Mesothelial cell of epicardium (in vitro differentiated cells): ENCODE data around the gene REPS1. TPM values are rescaled to one million over a fixed set of nuclear protein-coding genes. Genes with fewer than 3 reads are reported as not detected.

ENCODE experiments used
- DNase-seq, 2 experiments: peaks; one replicate each; pipeline ENCODE4 v3.0.0; 2021; ENCODE audit warnings: low spot score in 2 of 2; ENCODE audit not compliant: unreplicated experiment in 2 of 2
- H3K27ac Mint-ChIP-seq: 2 replicates; pipeline ENCODE4 v1.8.0; 2021; ENCODE audit warnings: mixed read lengths
- H3K27me3 Mint-ChIP-seq: 2 replicates; pipeline ENCODE4 v1.8.0; 2021; ENCODE audit warnings: low read depth, mixed read lengths
- H3K36me3 Mint-ChIP-seq: 2 replicates; pipeline ENCODE4 v1.8.0; 2021; ENCODE audit warnings: mixed read lengths
- H3K4me1 Mint-ChIP-seq: 2 replicates; pipeline ENCODE4 v1.8.0; 2021; ENCODE audit warnings: mixed read lengths
- H3K4me3 Mint-ChIP-seq: 2 replicates; pipeline ENCODE4 v1.8.0; 2021; ENCODE audit warnings: mild to moderate bottlenecking, moderate library complexity, mixed read lengths
- H3K9me3 Mint-ChIP-seq: 2 replicates; pipeline ENCODE4 v1.8.0; 2021; ENCODE audit warnings: mixed read lengths
- total RNA-seq: library from RNA; stranded (reverse); gene quantifications from 3 replicates; pipeline ENCODE4 v1.2.1, GENCODE V29; 2021
- TF ChIP-seq, protein P1 (sequence below): fragments of 200-600 bp; sonication (generic); IDR thresholded peaks from one replicate; pipeline ENCODE4 v1.5.0; 2021; ENCODE audit warnings: antibody characterized with exemption; ENCODE audit not compliant: unreplicated experiment

Gene REPS1
- total RNA-seq, 1 donor from 2014 or later = 95.4 TPM

DNA sequence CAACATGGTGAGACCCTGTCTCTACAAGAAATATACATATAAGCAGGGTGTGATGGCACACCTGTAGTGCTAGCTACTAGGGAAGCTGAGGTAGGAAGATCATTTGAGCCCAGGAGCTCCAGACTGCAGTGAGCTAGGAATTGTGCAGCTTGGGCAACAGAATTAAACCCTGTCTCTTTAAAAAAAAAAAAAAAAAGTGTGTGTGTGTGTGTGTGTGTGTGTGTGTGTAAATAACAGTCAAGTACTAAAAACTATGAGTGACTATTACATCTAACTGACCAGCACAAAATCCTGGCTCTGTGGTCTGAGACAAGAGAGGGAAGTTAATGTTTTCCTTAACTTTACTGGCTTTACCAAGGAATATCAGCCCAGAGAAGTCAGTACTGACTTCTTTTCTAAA lies 32.8 kb downstream of the REPS1 start:
- Mint-ChIP-seq H3K27me3 (no peaks in the 10 kb centered on the region), H3K9me3 (peaks cover 8% of the 10 kb centered on the region), H3K27ac (no peak overlapping the region), H3K36me3 (peaks cover 15% of the 10 kb centered on the region), H3K4me1 (peaks cover 3% of the 10 kb centered on the region), H3K4me3 (no peak overlapping the region)
- DNase-seq = no peak
- TF ChIP-seq, protein P1, sequence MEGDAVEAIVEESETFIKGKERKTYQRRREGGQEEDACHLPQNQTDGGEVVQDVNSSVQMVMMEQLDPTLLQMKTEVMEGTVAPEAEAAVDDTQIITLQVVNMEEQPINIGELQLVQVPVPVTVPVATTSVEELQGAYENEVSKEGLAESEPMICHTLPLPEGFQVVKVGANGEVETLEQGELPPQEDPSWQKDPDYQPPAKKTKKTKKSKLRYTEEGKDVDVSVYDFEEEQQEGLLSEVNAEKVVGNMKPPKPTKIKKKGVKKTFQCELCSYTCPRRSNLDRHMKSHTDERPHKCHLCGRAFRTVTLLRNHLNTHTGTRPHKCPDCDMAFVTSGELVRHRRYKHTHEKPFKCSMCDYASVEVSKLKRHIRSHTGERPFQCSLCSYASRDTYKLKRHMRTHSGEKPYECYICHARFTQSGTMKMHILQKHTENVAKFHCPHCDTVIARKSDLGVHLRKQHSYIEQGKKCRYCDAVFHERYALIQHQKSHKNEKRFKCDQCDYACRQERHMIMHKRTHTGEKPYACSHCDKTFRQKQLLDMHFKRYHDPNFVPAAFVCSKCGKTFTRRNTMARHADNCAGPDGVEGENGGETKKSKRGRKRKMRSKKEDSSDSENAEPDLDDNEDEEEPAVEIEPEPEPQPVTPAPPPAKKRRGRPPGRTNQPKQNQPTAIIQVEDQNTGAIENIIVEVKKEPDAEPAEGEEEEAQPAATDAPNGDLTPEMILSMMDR = no peak

DNA sequence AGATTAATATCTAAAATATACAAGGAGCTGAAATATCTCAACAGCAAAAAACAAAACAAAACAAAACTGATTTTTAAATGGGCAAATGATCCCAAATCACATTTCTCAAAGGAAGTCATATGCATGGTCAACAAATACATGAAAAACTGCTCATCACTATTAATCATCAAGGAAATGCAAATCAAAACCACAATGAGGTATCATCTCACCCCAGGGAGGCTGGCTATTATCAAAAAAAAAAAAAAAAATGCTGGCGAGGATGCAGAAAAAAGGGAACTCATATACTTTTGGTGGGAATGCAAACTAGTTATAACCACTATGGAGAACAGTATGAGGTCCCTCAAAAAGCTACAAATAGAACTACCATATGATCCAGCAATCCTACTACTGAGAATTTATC lies 34.6 kb downstream of the REPS1 start:
- peaks cover 15% of the 10 kb centered on the region for H3K36me3 Mint-ChIP-seq
- no peak overlapping the region for H3K4me3 Mint-ChIP-seq
- peaks cover 8% of the 10 kb centered on the region for H3K9me3 Mint-ChIP-seq
- no peak overlapping the region for H3K27ac Mint-ChIP-seq
- TF ChIP-seq, protein P1 = no peak
- H3K27me3 Mint-ChIP-seq = no peaks in the 10 kb centered on the region
- DNase-seq = no peak
- peaks cover 8% of the 10 kb centered on the region for H3K4me1 Mint-ChIP-seq

DNA sequence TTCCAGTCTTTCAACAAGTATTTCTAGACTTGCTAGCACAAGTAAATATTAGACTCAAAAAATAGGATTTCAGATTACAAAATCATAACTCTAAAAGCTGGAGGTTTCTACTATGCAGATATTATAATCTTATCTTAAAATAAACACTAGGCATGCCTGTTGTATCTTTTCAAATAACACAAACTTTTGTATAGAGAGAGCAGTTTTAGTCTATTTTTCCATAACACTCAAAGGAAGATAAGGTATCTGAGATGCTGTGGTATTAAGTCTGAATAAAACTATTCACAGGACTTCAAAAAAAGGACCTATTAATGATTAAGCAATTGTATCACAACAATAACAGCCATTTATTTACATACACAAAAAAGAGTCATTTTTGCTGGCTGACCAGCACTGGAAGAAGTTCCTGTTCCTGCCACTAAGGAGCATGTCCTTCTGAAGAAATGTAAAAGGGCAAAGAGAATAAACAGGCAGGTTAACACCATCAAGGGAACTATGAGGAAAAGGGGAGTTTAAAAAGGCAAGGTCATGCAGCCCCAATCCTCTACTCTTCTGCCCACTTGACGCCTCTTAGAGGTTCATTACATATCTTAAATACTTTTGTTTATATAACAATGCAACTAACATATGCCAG lies 39.4 kb downstream of the REPS1 start:
- H3K4me3 Mint-ChIP-seq = no peak overlapping the region
- no peaks in the 10 kb centered on the region for H3K27me3 Mint-ChIP-seq
- TF ChIP-seq, protein P1 = no peak
- peaks cover 5% of the 10 kb centered on the region for H3K4me1 Mint-ChIP-seq
- peaks cover 18% of the 10 kb centered on the region for H3K36me3 Mint-ChIP-seq
- H3K27ac Mint-ChIP-seq = peak overlapping the region; percentile 42
- H3K9me3 Mint-ChIP-seq = no peaks in the 10 kb centered on the region
- DNase-seq = no peak

DNA sequence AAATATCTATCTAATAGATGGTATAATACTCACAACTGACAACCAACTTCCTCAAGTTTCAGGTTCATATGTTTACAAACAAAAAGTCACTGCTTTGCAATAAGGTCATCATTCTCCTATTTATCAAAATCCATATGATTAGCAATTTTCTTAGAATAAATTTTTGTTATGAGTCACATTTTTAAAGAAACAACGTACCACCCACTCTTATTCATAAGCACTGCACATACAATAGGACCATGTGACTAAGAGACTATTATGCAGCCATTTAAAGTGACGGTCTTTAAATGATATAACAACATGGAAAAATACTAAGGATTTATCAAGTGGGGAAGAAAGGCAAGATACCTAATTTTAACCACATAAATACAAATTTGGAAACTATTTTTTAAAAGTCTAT lies 40.0 kb downstream of the REPS1 start:
- H3K4me1 Mint-ChIP-seq = peaks cover 5% of the 10 kb centered on the region
- TF ChIP-seq, protein P1 = no peak

DNA sequence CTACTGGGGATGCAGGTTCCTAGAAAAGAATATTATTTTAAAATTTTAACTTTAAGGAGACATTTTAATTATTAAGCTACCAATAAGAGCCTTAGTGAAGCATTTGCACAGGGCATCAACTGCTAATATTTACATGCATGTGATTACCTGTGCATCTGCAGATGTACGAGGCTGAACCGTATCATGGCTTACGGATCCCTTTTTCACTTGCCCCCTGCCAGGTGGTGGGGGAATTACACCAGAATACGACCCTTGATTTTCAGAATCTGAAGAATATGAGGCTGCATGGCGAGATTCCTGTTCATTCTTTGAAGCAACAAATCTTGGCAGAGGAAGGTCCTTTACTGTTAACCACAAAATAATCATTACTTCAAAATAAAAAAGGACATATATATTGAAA lies 42.7 kb downstream of the REPS1 start:
- H3K27me3 Mint-ChIP-seq = no peaks in the 10 kb centered on the region
- H3K27ac Mint-ChIP-seq = no peak overlapping the region
- H3K4me1 Mint-ChIP-seq = peaks cover 14% of the 10 kb centered on the region
- H3K4me3 Mint-ChIP-seq = no peak overlapping the region
- TF ChIP-seq, protein P1 = peak; percentile 44
- H3K9me3 Mint-ChIP-seq = no peaks in the 10 kb centered on the region
- H3K36me3 Mint-ChIP-seq = peaks cover 21% of the 10 kb centered on the region
- no peak for DNase-seq

More for the DNA sequence above, 40.0 kb downstream of the REPS1 start:
- Mint-ChIP-seq H3K27me3 (no peaks in the 10 kb centered on the region), H3K9me3 (no peaks in the 10 kb centered on the region), H3K27ac (no peak overlapping the region), H3K4me3 (no peak overlapping the region), H3K36me3 (peaks cover 18% of the 10 kb centered on the region)
- DNase-seq = no peak

DNA sequence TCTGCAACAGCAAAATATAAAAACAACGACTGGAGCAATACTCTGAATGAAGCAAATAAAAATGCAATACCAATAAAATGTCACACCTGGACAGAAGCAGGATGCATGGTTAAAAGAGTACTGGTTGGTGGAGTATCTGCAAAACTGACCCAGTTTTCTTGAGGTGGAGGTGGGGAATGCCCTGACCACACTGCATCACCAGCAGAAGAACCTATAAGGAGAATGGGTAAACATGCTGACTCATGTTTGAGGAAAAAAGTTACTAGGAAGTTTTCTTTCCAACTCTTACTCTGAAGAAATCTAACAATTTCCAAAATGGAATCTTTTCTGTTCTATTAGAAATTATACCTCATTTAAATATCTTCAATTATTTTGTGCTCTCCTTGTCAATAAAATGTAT lies 43.6 kb downstream of the REPS1 start:
- DNase-seq = no peak
- Mint-ChIP-seq H3K27ac (no peak overlapping the region), H3K4me3 (no peak overlapping the region), H3K27me3 (no peaks in the 10 kb centered on the region), H3K36me3 (peaks cover 21% of the 10 kb centered on the region), H3K4me1 (peaks cover 14% of the 10 kb centered on the region), H3K9me3 (no peaks in the 10 kb centered on the region)
- TF ChIP-seq, protein P1 = no peak
